ENCODE measurements around the gene MSH5. TPM values are rescaled to one million over a fixed set of nuclear protein-coding genes. Genes with fewer than 3 reads are reported as not detected.
A peak's percentile ranks its signal among the peaks of the same experiment; 100 is the strongest.

MSH5 gene
- total and polyA plus RNA-seq, 2 experiments from 2014 or later = 7.4 to 39.4 TPM

- peak overlapping the region; percentile 61 for H3K4me3 ChIP-seq
- DNase-seq (ENCODE audit: low read depth in 1 of 2, low spot score in 1 of 2) = no peak
- no peak for TF ChIP-seq CTCF (IDR thresholded peaks at IDR 0.05; ENCODE audit: low read depth, low read length)
- peaks cover 27% of the 10 kb centered on the region for H3K4me1 ChIP-seq (ENCODE audit: low read depth)
- H3K27me3 ChIP-seq = no peaks in the 10 kb centered on the region
- H3K27ac ChIP-seq = peak overlapping the region; percentile 56
- peaks cover 24% of the 10 kb centered on the region for H3K36me3 ChIP-seq
- no peaks in the 10 kb centered on the region for H3K9me3 ChIP-seq (ENCODE audit: low read depth)
Observed at GRCh38 chr6:31734247-31734820, 5.5 kb upstream of the MSH5 start.

GRCh38 chr6:31734821-31735406 lies 4.9 kb upstream of the MSH5 start:
- Histone ChIP-seq H3K36me3 (peaks cover 24% of the 10 kb centered on the region), H3K27me3 (no peaks in the 10 kb centered on the region), H3K4me1 (ENCODE audit: low read depth) (peaks cover 27% of the 10 kb centered on the region), H3K9me3 (ENCODE audit: low read depth) (no peaks in the 10 kb centered on the region), H3K4me3 (peak overlapping the region; percentile 61), H3K27ac (peak overlapping the region; percentile 56)
- peak; percentile 64 to 68 for DNase-seq (ENCODE audit: low read depth in 1 of 2, low spot score in 1 of 2)
- TF ChIP-seq CTCF (IDR thresholded peaks at IDR 0.05; ENCODE audit: low read depth, low read length) = no peak

- peaks cover 31% of the 10 kb centered on the region for H3K4me1 ChIP-seq (ENCODE audit: low read depth)
- H3K27me3 ChIP-seq = no peaks in the 10 kb centered on the region
- H3K4me3 ChIP-seq = peak within 1 kb of the TSS; percentile 61
- TF ChIP-seq CTCF (IDR thresholded peaks at IDR 0.05; ENCODE audit: low read depth, low read length) = no peak
- H3K36me3 ChIP-seq = peaks cover 24% of the 10 kb centered on the region
- DNase-seq (ENCODE audit: low read depth in 1 of 2, low spot score in 1 of 2) = peak; percentile 71 to 83
- no peaks in the 10 kb centered on the region for H3K9me3 ChIP-seq (ENCODE audit: low read depth)
- H3K27ac ChIP-seq = peak within 1 kb of the TSS; percentile 87
Observed at GRCh38 chr6:31736021-31736767, 3.6 kb upstream of the MSH5 start, which contains the start of gene CLIC1. TSS of gene CLIC1 (minus strand) at chr6:31736530. CDS start at chr6:31736300, 230 bp downstream.

GRCh38 chr6:31736768-31737314 lies 3.0 kb upstream of the MSH5 start:
- Histone ChIP-seq H3K4me3 (peak overlapping the region; percentile 61), H3K9me3 (ENCODE audit: low read depth) (no peaks in the 10 kb centered on the region), H3K27me3 (no peaks in the 10 kb centered on the region), H3K36me3 (peaks cover 18% of the 10 kb centered on the region), H3K4me1 (ENCODE audit: low read depth) (peaks cover 31% of the 10 kb centered on the region), H3K27ac (peak overlapping the region; percentile 74)
- no peak for TF ChIP-seq CTCF (IDR thresholded peaks at IDR 0.05; ENCODE audit: low read depth, low read length)
- no peak for DNase-seq (ENCODE audit: low read depth in 1 of 2, low spot score in 1 of 2)

- H3K36me3 ChIP-seq = peaks cover 12% of the 10 kb centered on the region
- DNase-seq (ENCODE audit: low read depth in 1 of 2, low spot score in 1 of 2) = peak; percentile 31 to 55
- no peaks in the 10 kb centered on the region for H3K27me3 ChIP-seq
- TF ChIP-seq CTCF (IDR thresholded peaks at IDR 0.05; ENCODE audit: low read depth, low read length) = no peak
- no peaks in the 10 kb centered on the region for H3K9me3 ChIP-seq (ENCODE audit: low read depth)
- peak overlapping the region; percentile 87 for H3K27ac ChIP-seq
- H3K4me3 ChIP-seq = peak overlapping the region; percentile 3
- H3K4me1 ChIP-seq (ENCODE audit: low read depth) = peaks cover 31% of the 10 kb centered on the region
Observed at GRCh38 chr6:31737315-31737990, 2.4 kb upstream of the MSH5 start.

Data from cardiac muscle cell (in vitro differentiated cells and primary cell).